CMK (cell line): ENCODE results near the gene FAM118B.

Experiments
- DNase-seq: peaks from one replicate; pipeline ENCODE4 v3.0.0-alpha.2; 2010; ENCODE audit warnings: low read depth

The FAM118B gene

DNA sequence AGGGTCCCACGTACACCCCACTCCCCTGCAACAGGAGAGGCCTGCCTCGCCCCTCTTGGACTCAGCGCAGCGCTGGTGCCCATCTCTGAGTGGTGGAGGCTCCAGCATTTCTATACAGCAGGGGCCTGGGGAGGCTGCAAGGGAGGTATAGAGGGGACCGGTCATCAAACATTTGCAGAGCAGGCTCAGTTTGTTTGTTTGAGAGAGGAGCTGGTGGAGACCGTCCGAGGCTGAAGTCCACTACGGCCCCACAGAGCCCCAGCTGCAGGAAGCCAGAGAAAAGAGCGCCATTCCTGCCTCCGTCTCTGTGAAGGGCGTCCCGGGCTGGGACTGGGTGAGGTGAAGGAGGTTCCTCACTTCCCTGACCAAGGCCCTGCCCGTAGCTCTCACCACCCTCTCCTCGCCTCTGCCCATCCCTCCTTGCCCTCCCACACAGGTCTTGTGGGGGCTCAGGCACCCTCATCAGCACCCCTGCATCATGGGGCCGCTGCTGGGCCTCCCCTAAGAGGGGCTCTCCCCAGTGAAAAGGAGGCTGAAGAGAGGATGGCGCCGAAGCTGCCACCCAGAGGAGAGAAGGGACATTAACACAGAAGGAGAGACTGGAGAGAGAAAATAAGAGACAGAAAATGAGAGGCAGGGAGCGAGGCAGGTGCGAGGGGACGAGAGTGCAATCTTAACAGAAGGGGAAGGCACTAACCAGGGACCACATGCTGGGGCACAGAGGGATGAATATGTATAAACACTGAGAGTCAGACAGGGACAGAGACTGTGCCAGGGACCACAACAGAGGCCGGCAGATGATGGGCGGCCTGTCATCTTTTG, 24.7 kb upstream of the FAM118B start:
- no peak for DNase-seq

- DNase-seq, result no peak
Observed at GRCh38 chr11:126188332-126189108, 23.1 kb upstream of the FAM118B start.

DNA sequence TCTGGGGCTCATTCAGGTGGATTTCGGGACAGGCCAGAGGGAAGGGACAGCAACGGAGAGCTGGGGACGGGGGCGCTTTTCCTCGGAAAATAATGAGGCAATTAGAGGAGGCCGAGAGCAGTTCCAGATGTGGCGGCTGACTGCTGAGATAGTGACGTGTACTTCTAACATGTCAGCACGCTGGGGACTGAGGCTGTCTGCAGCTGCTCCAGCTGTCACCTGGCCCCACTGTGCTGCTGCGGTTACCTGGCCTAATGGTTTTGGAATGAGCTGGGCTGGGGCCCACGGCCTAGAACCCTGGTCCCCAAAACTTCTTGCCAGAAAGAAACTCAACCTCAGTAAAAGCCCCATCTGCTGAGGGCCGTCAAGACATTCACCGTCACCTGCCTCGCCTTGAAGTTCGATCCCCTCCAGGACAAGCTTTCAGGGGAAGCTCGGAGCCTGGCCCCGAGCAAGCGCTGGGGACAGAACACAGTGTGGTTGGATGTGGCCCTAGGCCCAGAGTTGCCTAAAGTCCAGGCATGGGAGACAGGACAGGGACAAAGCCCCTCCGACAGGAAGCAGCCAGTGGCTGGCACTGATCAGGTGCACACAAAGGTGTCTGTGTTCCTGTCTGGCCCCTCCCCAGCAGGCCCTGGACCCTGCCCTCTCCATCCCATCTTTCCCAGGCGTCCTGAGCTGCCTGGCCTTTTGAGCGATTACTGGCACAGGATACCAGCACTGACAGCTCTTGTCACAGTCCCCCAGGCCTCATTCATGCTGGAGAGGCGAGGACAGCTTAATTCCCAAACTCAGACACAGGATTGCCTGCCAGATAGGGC, 22.3 kb upstream of the FAM118B start:
- no peak for DNase-seq

DNA sequence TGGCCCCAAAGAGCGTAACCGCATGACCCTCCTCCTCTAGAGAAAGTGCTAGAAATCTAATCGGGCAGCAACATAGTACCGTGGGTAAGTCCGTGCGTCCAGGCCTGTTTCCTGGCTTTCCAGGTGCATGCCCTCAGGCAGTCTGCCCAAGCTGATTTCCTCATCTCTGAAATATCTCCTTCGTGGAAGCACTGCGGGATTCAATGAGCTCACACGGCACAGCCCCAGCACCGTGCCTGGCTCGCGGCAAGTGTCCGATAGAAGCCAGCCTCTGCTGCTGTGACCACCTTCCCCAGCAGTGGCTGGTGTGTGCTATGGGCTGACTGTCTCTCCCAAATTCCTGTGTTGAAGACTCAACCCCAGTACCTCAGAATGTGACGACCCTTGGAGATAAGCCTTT, 20.8 kb upstream of the FAM118B start:
- no peak for DNase-seq

DNA sequence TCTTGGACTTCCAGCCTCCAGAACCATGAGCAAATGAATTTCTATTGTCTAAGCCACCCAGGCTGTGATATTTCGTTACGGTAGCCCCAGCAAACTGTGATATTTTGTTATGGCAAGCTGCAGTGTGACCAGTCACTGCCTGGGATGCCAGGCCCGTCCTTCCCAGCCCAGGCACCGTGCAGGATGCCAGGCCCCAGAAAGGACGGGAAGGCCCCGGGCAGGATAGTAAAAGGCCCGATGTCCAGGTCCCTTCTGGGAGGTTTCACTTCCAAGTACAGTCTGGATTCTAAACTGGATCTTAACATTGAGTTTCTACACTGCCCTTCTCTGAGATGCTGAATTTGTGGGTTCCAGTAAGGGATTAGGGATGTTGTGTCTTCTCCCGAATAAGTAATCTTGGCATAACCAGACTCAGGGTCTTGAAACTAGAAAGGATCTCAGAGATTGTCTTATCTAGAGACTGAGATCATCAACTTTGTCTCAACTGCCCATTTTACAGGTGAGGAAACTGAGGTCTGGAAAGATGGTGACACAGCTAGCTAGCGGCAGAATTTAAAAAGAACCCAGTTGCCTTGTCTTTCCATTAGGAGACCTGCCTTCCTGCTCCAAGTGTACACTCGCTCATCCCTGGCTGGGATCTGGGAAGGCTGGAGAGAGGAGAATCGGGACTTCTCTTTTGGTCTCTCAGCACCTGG, 20.1 kb upstream of the FAM118B start:
- no peak for DNase-seq

DNA sequence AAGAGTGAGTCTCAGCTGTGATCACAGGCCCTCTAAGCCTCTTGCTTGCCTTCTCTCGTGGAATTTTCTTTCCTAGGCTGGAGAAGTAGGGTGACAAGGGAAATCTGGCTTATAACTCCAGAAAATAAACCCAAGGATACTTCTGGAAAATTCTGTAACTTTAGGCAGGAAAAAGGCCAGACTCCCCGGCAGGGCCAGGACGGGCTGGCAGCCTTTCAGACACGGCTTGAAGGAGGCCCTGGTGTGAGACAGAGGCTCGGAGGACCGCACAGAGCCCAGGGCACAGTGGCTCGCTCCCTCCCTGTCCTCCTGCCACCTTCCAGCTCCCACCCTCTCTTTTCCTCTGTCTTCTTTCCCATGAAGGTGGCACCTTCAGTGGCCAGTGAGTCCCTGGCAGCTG, 19.2 kb upstream of the FAM118B start:
- DNase-seq, result no peak

- no peak for DNase-seq
Observed at GRCh38 chr11:126193038-126193478, 18.5 kb upstream of the FAM118B start.

DNA sequence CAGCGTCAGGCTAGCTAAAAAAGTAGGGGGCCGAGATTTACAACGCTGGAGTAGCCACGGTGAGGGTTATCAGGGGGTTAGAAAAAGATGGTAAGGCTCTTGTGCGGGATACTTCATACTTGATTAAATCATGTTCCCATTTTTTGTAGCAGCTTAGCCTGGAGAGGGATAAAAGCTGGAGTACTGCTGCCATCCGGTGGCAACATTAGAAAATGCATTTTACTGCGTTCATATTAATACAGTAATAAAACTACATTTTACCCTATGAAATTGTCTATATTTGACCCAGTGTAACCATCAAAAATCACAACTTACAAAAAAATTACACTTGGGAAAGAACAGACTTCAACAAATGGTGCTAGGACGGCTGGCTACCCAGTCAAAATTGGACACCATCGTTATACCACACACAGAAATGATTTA, 17.4 kb upstream of the FAM118B start:
- DNase-seq, result peak; percentile 17

- DNase-seq, result no peak
Observed at GRCh38 chr11:126195119-126195518, 16.5 kb upstream of the FAM118B start.

- no peak for DNase-seq
Observed at GRCh38 chr11:126197277-126197939, 14.2 kb upstream of the FAM118B start.

DNA sequence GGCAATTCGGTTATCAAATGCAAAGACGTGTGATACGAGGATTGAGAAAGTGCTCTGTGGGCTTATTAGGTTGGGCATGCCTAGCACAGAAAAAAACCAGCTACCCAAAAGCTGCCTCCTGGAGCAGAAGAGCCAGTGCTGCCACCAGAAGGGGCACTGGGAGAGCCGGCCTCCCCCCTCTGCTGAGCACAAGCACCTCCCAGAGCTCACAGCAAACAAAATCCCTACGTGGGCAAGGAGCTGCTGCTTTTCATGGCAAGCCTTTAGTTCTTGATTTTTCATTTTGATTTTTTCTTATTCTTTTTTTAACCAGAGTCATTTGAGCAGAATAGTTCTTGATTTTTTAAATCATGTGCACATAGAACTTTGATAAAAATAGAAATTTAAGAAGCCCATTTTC, 12.9 kb upstream of the FAM118B start:
- no peak for DNase-seq

- DNase-seq, result no peak
Observed at GRCh38 chr11:126202646-126203359, 8.8 kb upstream of the FAM118B start.

- DNase-seq, result no peak
Observed at GRCh38 chr11:126205359-126205758, 6.2 kb upstream of the FAM118B start.

DNA sequence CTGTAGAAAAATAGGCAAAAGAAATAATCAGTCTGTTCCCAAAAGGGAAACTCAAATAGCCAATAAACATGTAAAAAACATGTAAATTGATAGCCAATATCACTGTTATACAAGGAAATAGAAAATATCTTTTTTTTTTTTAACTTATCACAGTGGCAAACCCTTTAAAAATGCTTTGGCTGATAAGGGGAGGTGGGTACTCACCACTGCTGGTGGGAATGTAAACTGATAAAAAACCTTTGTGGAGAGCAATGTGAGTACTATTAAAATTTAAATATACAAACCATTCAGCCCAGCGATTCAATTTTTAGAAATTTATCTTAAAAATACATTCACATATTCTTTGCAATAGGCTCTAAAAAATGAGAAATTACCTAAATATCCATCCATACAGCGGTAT, 3.7 kb upstream of the FAM118B start:
- DNase-seq, result no peak

DNA sequence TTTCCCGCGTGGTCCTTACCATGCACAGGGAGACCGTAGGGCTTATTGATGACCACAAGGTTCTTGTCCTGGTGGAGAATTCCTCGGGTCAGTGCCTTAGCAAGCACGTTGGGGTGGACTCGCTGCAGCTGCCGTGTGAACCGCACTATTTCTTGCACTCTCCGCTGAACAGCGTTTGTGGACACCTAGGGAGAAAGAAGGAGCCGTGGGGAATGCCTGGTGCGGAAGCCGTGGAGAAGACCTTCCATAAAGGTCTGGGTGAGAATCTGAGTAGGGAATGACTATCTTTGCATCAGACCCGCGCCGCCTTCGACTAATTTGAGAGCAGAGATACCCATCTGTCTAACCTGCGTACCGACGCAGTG, 729 bp upstream of the FAM118B start:
- DNase-seq, result peak; percentile 14

DNA sequence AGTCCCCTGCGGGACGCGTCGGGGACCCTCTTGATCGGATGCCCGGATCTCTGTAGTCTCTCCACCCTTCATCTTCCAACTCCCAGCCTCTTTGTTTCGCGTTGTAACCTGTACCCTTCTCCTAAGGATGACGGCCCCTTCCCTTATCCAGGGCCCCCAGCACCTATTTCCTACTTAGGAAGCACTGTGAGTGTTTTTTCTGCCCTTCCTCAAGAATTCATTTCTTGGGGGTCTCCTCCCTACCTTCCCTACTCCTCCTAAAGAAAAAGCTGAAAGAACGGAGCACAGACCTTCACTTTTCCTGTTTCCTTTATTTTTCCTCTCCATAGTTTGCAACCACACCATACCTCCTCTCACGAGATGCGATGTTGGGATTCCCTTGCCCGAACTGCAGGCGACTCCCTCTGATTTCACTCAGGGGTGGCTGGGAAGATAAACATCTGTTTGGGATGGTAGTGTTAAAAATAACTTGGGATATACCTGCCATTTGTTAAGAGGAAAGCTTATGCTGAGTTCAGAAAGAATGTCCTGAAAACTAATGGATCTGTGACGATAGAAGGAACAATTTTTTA, 593 bp downstream of the FAM118B start:
- DNase-seq, result peak; percentile 20

GRCh38 chr11:126214441-126214840, 2.9 kb downstream of the FAM118B start:
- DNase-seq, result no peak

- DNase-seq, result no peak
Observed at GRCh38 chr11:126214841-126215240, 3.3 kb downstream of the FAM118B start.

- DNase-seq, result no peak
Observed at GRCh38 chr11:126216526-126217305, 5.1 kb downstream of the FAM118B start.

DNA sequence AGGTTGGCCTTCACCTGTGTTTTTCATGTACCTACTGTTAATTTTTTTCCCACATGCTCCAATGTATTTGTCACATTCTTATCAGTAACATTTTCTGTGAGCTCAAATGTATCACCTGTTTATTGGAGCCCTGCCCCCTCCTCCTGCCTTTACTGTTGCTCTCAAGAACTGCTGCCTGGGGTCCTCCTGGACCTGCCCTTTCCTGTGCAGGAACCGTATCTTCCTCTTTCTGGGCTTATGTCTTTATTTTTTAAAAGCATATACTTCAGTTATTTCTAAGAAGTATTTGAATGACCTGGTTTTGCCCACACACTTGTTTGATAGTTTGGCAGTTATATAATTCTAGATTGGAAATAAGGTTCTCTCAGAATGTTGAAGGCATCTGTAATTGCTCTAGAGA, 5.9 kb downstream of the FAM118B start:
- DNase-seq, result no peak
